Fibroblast of lung (primary cell): ENCODE data around the gene PKD1. TPM values are rescaled to one million over a fixed set of nuclear protein-coding genes. Genes with fewer than 3 reads are reported as not detected.

Experiments
- DNase-seq, 2 donors: peaks; one replicate each; pipeline versions ENCODE4 v3.0.0 to v3.0.0-alpha.2; 2010; ENCODE audit warnings: low read depth in 2 of 2
- H2AFZ ChIP-seq: 2 replicates; pipeline ENCODE4 v1.5.1; 2012; ENCODE audit warnings: low read length, control low read depth, inconsistent platforms
- H3K27ac ChIP-seq: 2 replicates; pipeline ENCODE4 v1.5.1; 2011; ENCODE audit warnings: low read length, control low read depth; ENCODE audit not compliant: insufficient read depth
- H3K27me3 ChIP-seq: 2 replicates; pipeline ENCODE4 v1.5.1; 2011; ENCODE audit warnings: mild to moderate bottlenecking, low read length; ENCODE audit not compliant: control insufficient read depth, insufficient read depth
- H3K36me3 ChIP-seq: 2 replicates; pipeline ENCODE4 v1.5.1; 2011; ENCODE audit warnings: low read length; ENCODE audit not compliant: control insufficient read depth, insufficient read depth
- H3K4me1 ChIP-seq: 2 replicates; pipeline ENCODE4 v1.5.1; 2011; ENCODE audit warnings: low read length; ENCODE audit not compliant: control insufficient read depth, insufficient read depth; ENCODE audit errors: extremely low read depth
- H3K4me2 ChIP-seq: 2 replicates; pipeline ENCODE4 v1.5.1; 2011; ENCODE audit warnings: low read length, control low read depth; ENCODE audit not compliant: insufficient read depth; ENCODE audit errors: extremely low read depth
- H3K4me3 ChIP-seq, 4 experiments: fragments of 200-600 bp in 1 of 4; sonication (generic) in 1 of 4; replicated peaks in 1 of 4; 2 replicates each; pipeline ENCODE4 v1.5.1; 2011 to 2016; ENCODE audit warnings: low read length in 4 of 4, low read depth in 3 of 4, mild to moderate bottlenecking in 3 of 4, control low read depth in 2 of 4, inconsistent platforms in 1 of 4, mixed read lengths in 1 of 4; ENCODE audit not compliant: insufficient read depth in 1 of 4; ENCODE audit errors: control extremely low read depth in 1 of 4
- H3K79me2 ChIP-seq: 2 replicates; pipeline ENCODE4 v1.5.1; 2012; ENCODE audit warnings: mild to moderate bottlenecking, low read length, inconsistent platforms; ENCODE audit not compliant: control insufficient read depth, insufficient read depth
- H3K9ac ChIP-seq: 2 replicates; pipeline ENCODE4 v1.5.1; 2011; ENCODE audit warnings: mild to moderate bottlenecking, low read length, control low read depth; ENCODE audit not compliant: insufficient read depth
- H3K9me3 ChIP-seq: 2 replicates; pipeline ENCODE4 v1.5.1; 2012; ENCODE audit warnings: low read depth, low read length; ENCODE audit not compliant: control insufficient read depth, insufficient read depth
- H4K20me1 ChIP-seq: 2 replicates; pipeline ENCODE4 v1.5.1; 2011; ENCODE audit warnings: low read length; ENCODE audit not compliant: control insufficient read depth, insufficient read depth; ENCODE audit errors: extremely low read depth
- CTCF ChIP-seq, 2 donors: IDR thresholded peaks in 1 of 2; conservative IDR thresholded peaks in 1 of 2; 1 replicate in 1 of 2; 2 replicates in 1 of 2; pipeline ENCODE4 v1.5.1; 2011 to 2012; ENCODE audit warnings: low read length in 2 of 2, control low read depth in 1 of 2, inconsistent platforms in 1 of 2, low read depth in 1 of 2, mild to moderate bottlenecking in 1 of 2
- EZH2 ChIP-seq: IDR thresholded peaks from 2 replicates; pipeline ENCODE4 v1.5.1; 2012; ENCODE audit warnings: low read length, control low read depth, mild to moderate bottlenecking; ENCODE audit errors: missing control alignments
- polyA plus RNA-seq, 2 donors: library from polyadenylated mRNA; depleted of rRNA in 1 of 2; stranded (reverse) in 1 of 2; unstranded in 1 of 2; fragments of >200 nt; gene quantifications; 2 replicates each; pipeline ENCODE4 v1.2.1, GENCODE V29; 2011 to 2012; ENCODE audit warnings: missing spikeins in 1 of 2
- total RNA-seq: library from RNA; depleted of rRNA; stranded (reverse); fragments of >200 nt; gene quantifications from 2 replicates; pipeline ENCODE4 v1.2.1, GENCODE V29; 2014

Gene PKD1
- total and polyA plus RNA-seq, 2 donors (not counting 1 experiment from before 2014, with no cell fraction given): 16.3 to 199 TPM

GRCh38 chr16:2088759-2089358 is 46.8 kb downstream of the PKD1 start:
- no peak for DNase-seq
- no peak for TF ChIP-seq EZH2
- TF ChIP-seq CTCF (conservative IDR thresholded peaks at IDR 0.05 in 1 of 2, IDR thresholded peaks at IDR 0.05 in 1 of 2; ENCODE audit: low read depth in 1 of 2, low read length in 2 of 2): no peak
- no peaks in the 10 kb centered on the region for H3K9me3 ChIP-seq
- H3K9ac ChIP-seq: no peak overlapping the region
- H3K27ac ChIP-seq: no peak overlapping the region
- no peak overlapping the region for H3K4me2 ChIP-seq
- no peaks in the 10 kb centered on the region for H3K79me2 ChIP-seq
- no peaks in the 10 kb centered on the region for H3K4me1 ChIP-seq
- no peak overlapping the region for H2AFZ ChIP-seq
- no peaks in the 10 kb centered on the region for H4K20me1 ChIP-seq
- no peaks in the 10 kb centered on the region for H3K27me3 ChIP-seq
- H3K36me3 ChIP-seq: peaks cover 85% of the 10 kb centered on the region
- H3K4me3 ChIP-seq: no peak overlapping the region

- Histone ChIP-seq H2AFZ (no peak overlapping the region), H4K20me1 (no peaks in the 10 kb centered on the region), H3K4me2 (no peak overlapping the region), H3K4me1 (peaks cover 1% of the 10 kb centered on the region), H3K4me3 (no peak overlapping the region), H3K36me3 (peaks cover 86% of the 10 kb centered on the region), H3K9ac (no peak overlapping the region), H3K27me3 (no peaks in the 10 kb centered on the region), H3K79me2 (no peaks in the 10 kb centered on the region), H3K9me3 (no peaks in the 10 kb centered on the region), H3K27ac (no peak overlapping the region)
- DNase-seq: no peak
- TF ChIP-seq EZH2: no peak
- no peak for TF ChIP-seq CTCF (conservative IDR thresholded peaks at IDR 0.05 in 1 of 2, IDR thresholded peaks at IDR 0.05 in 1 of 2; ENCODE audit: low read depth in 1 of 2, low read length in 2 of 2)
Observed at GRCh38 chr16:2087748-2088631, 47.7 kb downstream of the PKD1 start.
